NT2/D1 (cell line): ENCODE data around the gene PRDX1.
"Not testable (repeated sequence)": the region's sequence is repeated elsewhere in the genome, so short reads cannot be mapped to it uniquely, and the experiment has no call there.

Experiments used
- SUZ12 ChIP-seq: IDR thresholded peaks from 2 replicates; pipeline ENCODE4 v1.6.1; 2011; ENCODE audit not compliant: insufficient read length, insufficient read depth; ENCODE audit errors: extremely low read depth
- YY1 ChIP-seq: IDR thresholded peaks from 2 replicates; pipeline ENCODE4 v1.6.1; 2011; ENCODE audit not compliant: insufficient read length, insufficient read depth

- TF ChIP-seq YY1, SUZ12: not testable (repeated sequence)
These were observed 54.3 kb downstream of the PRDX1 start for GRCh38 chr1:45467353-45467752.
